ENCODE data around the gene PLRG1.

The PLRG1 gene

GRCh38 chr4:154503598-154503997 is 46.6 kb downstream of the PLRG1 start:
- no peak overlapping the region for H3K4me3 ChIP-seq (ENCODE audit: low read depth, low read length)
- TF ChIP-seq CTCF (IDR thresholded peaks at IDR 0.05; ENCODE audit: borderline replicate concordance, insufficient read depth, low read depth, low read length), result no peak; the same call in 1 of the 2 replicates

GRCh38 chr4:154502111-154502510 is 48.1 kb downstream of the PLRG1 start:
- no peak for TF ChIP-seq CTCF (IDR thresholded peaks at IDR 0.05; ENCODE audit: borderline replicate concordance, insufficient read depth, low read depth, low read length)
- no peak overlapping the region for H3K4me3 ChIP-seq (ENCODE audit: low read depth, low read length)

GRCh38 chr4:154497889-154498288 is 52.3 kb downstream of the PLRG1 start:
- no peak overlapping the region for H3K4me3 ChIP-seq (ENCODE audit: low read depth, low read length)
- no peak for TF ChIP-seq CTCF (IDR thresholded peaks at IDR 0.05; ENCODE audit: borderline replicate concordance, insufficient read depth, low read depth, low read length)

GRCh38 chr4:154495867-154496266 is 54.3 kb downstream of the PLRG1 start:
- no peak overlapping the region for H3K4me3 ChIP-seq (ENCODE audit: low read depth, low read length)
- no peak for TF ChIP-seq CTCF (IDR thresholded peaks at IDR 0.05; ENCODE audit: borderline replicate concordance, insufficient read depth, low read depth, low read length)

GRCh38 chr4:154492288-154492687 is 57.9 kb downstream of the PLRG1 start:
- TF ChIP-seq CTCF (IDR thresholded peaks at IDR 0.05; ENCODE audit: borderline replicate concordance, insufficient read depth, low read depth, low read length), result no peak
- H3K4me3 ChIP-seq (ENCODE audit: low read depth, low read length), result no peak overlapping the region

- H3K4me3 ChIP-seq (ENCODE audit: low read depth, low read length), result no peak within 1 kb of the TSS
- TF ChIP-seq CTCF (IDR thresholded peaks at IDR 0.05; ENCODE audit: borderline replicate concordance, insufficient read depth, low read depth, low read length), result no peak
Observed at GRCh38 chr4:154491341-154492271, 58.6 kb downstream of the PLRG1 start, which contains the start of gene DCHS2. TSS of gene DCHS2 (minus strand) at chr4:154491799. CDS start at chr4:154491355, 444 bp downstream.

All from GM12875 (cell line).